ENCODE results near the gene WNT1. TPM values are rescaled to one million over a fixed set of nuclear protein-coding genes. Genes with fewer than 3 reads are reported as not detected.
A peak's percentile ranks its signal among the peaks of the same experiment; 100 is the strongest.

The WNT1 gene
- total and polyA plus RNA-seq, 9 of the 15 experiments (the other 6 are each of a cell fraction or from before 2014, with no cell fraction given), result not detected

- H3K79me2 ChIP-seq (ENCODE audit: control insufficient read depth, insufficient read depth, low read length), result peaks cover 30% of the 10 kb centered on the region
- no peaks in the 10 kb centered on the region for H3K9me1 ChIP-seq (ENCODE audit: control insufficient read depth, insufficient read depth, low read length)
- DNase-seq (ENCODE audit: extremely low read depth in 1 of 4, low spot score in 3 of 4), result peak; percentile 96 to 99 (median 97)
- BruUV-seq (replicated peaks), result TSS peak; percentile 66
- peak within 1 kb of the TSS; percentile 99 for H3K27ac ChIP-seq (ENCODE audit: extremely low read depth, low read depth, low read length)
- WGBS (ENCODE audit: insufficient coverage, low coverage, missing lambda C conversion rate), result 2% methylated on average over 50 of the region's 59 CpGs
- CTCF ChIA-PET (ENCODE audit: low intra/inter-chr PET ratio), result interaction anchor here (0.5 to 2.3 kb wide), 3 partner anchors 22 to 128 kb away, joined by 3 to 11 read pairs (median 5); no protein-coding TSS in a partner anchor
- H3K4me1 ChIP-seq (replicated peaks in 1 of 2; ENCODE audit: control insufficient read depth in 2 of 2, insufficient read depth in 2 of 2, low read length in 2 of 2), result peaks cover 40 to 49% of the 10 kb centered on the region in 2 experiments
- intact Hi-C loops (cut with micrococcal nuclease), result loop anchor here (2.0 kb wide), 1 partner anchor 22 kb away; no protein-coding TSS in a partner anchor
- in situ Hi-C loops (cut with MboI), result no loop called here
- ATAC-seq, result peak; percentile 89
- peak within 1 kb of the TSS; percentile 78 for H2AFZ ChIP-seq (ENCODE audit: low read depth, low read length)
- H3K9me3 ChIP-seq (replicated peaks; ENCODE audit: control insufficient read depth, insufficient read depth, low read depth, low read length), result no peaks in the 10 kb centered on the region
- H3K4me2 ChIP-seq (ENCODE audit: insufficient read depth, low read length), result peak within 1 kb of the TSS; percentile 86
- POLR2A ChIA-PET, result interaction anchor here (0.6 to 6.8 kb wide), 10 partner anchors 16 to 329 kb away, joined by 3 to 78 read pairs (median 4); partner anchors contain the start of genes DDN, TUBA1B and TUBA1C
- H3K36me3 ChIP-seq (ENCODE audit: control insufficient read depth, insufficient read depth, low read length), result peaks cover 45% of the 10 kb centered on the region
- H3K27me3 ChIP-seq (ENCODE audit: control insufficient read depth in 2 of 2, insufficient read depth in 2 of 2, low read length in 2 of 2), result no peaks in the 10 kb centered on the region
- FAIRE-seq, result peak; percentile 95
- H3K9ac ChIP-seq (ENCODE audit: insufficient read depth in 1 of 2, low read depth in 2 of 2, low read length in 2 of 2), result peak within 1 kb of the TSS; percentile 93 to 99
- peak within 1 kb of the TSS; percentile 69 for H3K4me3 ChIP-seq
- 0 out of 2 replicates have a peak, but pooled peaks cover 3% of the 10 kb centered on the region for H4K20me1 ChIP-seq (replicated peaks; ENCODE audit: control insufficient read depth, insufficient read depth, low read length)
- TF ChIP-seq HDAC2 (IDR thresholded peaks at IDR 0.05), result no peak
- TF ChIP-seq ZNF511 (CRISPR knock-in tag; IDR thresholded peaks at IDR 0.05), result peak; percentile 72; the same call in 1 of the 2 replicates
- TF ChIP-seq, protein P1, sequence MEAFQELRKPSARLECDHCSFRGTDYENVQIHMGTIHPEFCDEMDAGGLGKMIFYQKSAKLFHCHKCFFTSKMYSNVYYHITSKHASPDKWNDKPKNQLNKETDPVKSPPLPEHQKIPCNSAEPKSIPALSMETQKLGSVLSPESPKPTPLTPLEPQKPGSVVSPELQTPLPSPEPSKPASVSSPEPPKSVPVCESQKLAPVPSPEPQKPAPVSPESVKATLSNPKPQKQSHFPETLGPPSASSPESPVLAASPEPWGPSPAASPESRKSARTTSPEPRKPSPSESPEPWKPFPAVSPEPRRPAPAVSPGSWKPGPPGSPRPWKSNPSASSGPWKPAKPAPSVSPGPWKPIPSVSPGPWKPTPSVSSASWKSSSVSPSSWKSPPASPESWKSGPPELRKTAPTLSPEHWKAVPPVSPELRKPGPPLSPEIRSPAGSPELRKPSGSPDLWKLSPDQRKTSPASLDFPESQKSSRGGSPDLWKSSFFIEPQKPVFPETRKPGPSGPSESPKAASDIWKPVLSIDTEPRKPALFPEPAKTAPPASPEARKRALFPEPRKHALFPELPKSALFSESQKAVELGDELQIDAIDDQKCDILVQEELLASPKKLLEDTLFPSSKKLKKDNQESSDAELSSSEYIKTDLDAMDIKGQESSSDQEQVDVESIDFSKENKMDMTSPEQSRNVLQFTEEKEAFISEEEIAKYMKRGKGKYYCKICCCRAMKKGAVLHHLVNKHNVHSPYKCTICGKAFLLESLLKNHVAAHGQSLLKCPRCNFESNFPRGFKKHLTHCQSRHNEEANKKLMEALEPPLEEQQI (IDR thresholded peaks at IDR 0.05), result no peak
- TF ChIP-seq PYGO2 (tag; IDR thresholded peaks at IDR 0.05), result no peak
- peak; percentile 92 for TF ChIP-seq ETV5 (CRISPR knock-in tag; IDR thresholded peaks at IDR 0.05; ENCODE audit: low read depth)
- TF ChIP-seq, protein P2, sequence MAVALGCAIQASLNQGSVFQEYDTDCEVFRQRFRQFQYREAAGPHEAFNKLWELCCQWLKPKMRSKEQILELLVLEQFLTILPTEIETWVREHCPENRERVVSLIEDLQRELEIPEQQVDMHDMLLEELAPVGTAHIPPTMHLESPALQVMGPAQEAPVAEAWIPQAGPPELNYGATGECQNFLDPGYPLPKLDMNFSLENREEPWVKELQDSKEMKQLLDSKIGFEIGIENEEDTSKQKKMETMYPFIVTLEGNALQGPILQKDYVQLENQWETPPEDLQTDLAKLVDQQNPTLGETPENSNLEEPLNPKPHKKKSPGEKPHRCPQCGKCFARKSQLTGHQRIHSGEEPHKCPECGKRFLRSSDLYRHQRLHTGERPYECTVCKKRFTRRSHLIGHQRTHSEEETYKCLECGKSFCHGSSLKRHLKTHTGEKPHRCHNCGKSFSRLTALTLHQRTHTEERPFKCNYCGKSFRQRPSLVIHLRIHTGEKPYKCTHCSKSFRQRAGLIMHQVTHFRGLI (CRISPR knock-in tag; IDR thresholded peaks at IDR 0.05), result no peak
- no peak for TF ChIP-seq FOXA3 (CRISPR knock-in tag; conservative IDR thresholded peaks at IDR 0.05 in 1 of 2, IDR thresholded peaks at IDR 0.05 in 1 of 2)
- TF ChIP-seq RFX7 (CRISPR knock-in tag; IDR thresholded peaks at IDR 0.05), result 0 out of 2 replicates have a peak, but pooled peaks have one; percentile 23
- TF ChIP-seq BCL6 (CRISPR knock-in tag; IDR thresholded peaks at IDR 0.05), result no peak
- TF ChIP-seq SREBF1 (IDR thresholded peaks at IDR 0.05; ENCODE audit: borderline replicate concordance, low read depth, low read length), result no peak
- no peak for TF ChIP-seq FOXJ2 (tag; IDR thresholded peaks at IDR 0.05)
- TF ChIP-seq TARDBP (IDR thresholded peaks at IDR 0.05), result no peak
- no peak for TF ChIP-seq WHSC1 (IDR thresholded peaks at IDR 0.05; ENCODE audit: low read length)
- no peak for TF ChIP-seq NELFE (IDR thresholded peaks at IDR 0.05; ENCODE audit: insufficient read depth, insufficient read length)
Measured at GRCh38 chr12:49018261-49019119, 40.4 kb downstream of the WNT1 start, which contains the start of gene PRKAG1. PRKAG1 (minus strand) TSS chr12:49018776; CDS start chr12:49018740, 36 bp downstream.

Data from K562 (cell line).